Glutamatergic neuron (in vitro differentiated cells): ENCODE results near the gene ENSA. TPM values are rescaled to one million over a fixed set of nuclear protein-coding genes. Genes with fewer than 3 reads are reported as not detected.
"Not testable (repeated sequence)": the region's sequence is repeated elsewhere in the genome, so short reads cannot be mapped to it uniquely, and the experiment has no call there.

ENCODE experiments used
- DNase-seq: peaks from one replicate; pipeline ENCODE4 v3.0.0; 2022
- H3K27ac Mint-ChIP-seq: one replicate; pipeline ENCODE4 v1.8.0; 2020; ENCODE audit warnings: mild to moderate bottlenecking, mixed read lengths, inconsistent platforms; ENCODE audit not compliant: unreplicated experiment
- H3K27me3 Mint-ChIP-seq: one replicate; pipeline ENCODE4 v1.8.0; 2020; ENCODE audit warnings: mild to moderate bottlenecking, moderate library complexity, mixed read lengths, inconsistent platforms; ENCODE audit not compliant: unreplicated experiment
- H3K36me3 Mint-ChIP-seq: one replicate; pipeline ENCODE4 v1.8.0; 2020; ENCODE audit warnings: mild to moderate bottlenecking, mixed read lengths, inconsistent platforms; ENCODE audit not compliant: unreplicated experiment
- H3K4me1 Mint-ChIP-seq: one replicate; pipeline ENCODE4 v1.8.0; 2020; ENCODE audit warnings: mild to moderate bottlenecking, low read depth, mixed read lengths, inconsistent platforms; ENCODE audit not compliant: unreplicated experiment
- H3K4me3 Mint-ChIP-seq: one replicate; pipeline ENCODE4 v1.8.0; 2020; ENCODE audit warnings: mild to moderate bottlenecking, mixed read lengths, inconsistent platforms; ENCODE audit not compliant: unreplicated experiment
- H3K9me3 Mint-ChIP-seq: one replicate; pipeline ENCODE4 v1.8.0; 2020; ENCODE audit warnings: mild to moderate bottlenecking, moderate library complexity, mixed read lengths, inconsistent platforms; ENCODE audit not compliant: unreplicated experiment
- total RNA-seq: library from RNA; stranded (reverse); fragmentation: NEBNext Ultra II Directional; extraction: Animal tissue kit (Norgen Biotek cat#: 25700); gene quantifications from one replicate; pipeline ENCODE4 v1.2.1, GENCODE V29; 2021; ENCODE audit not compliant: unreplicated experiment
- TF ChIP-seq, protein P1 (sequence below): fragments of 200-600 bp; sonication (generic); IDR thresholded peaks from one replicate; pipeline ENCODE4 v1.5.0; 2021; ENCODE audit not compliant: partially characterized antibody, unreplicated experiment

The ENSA gene
- total RNA-seq, 1 donor from 2014 or later, result 122 TPM

DNA sequence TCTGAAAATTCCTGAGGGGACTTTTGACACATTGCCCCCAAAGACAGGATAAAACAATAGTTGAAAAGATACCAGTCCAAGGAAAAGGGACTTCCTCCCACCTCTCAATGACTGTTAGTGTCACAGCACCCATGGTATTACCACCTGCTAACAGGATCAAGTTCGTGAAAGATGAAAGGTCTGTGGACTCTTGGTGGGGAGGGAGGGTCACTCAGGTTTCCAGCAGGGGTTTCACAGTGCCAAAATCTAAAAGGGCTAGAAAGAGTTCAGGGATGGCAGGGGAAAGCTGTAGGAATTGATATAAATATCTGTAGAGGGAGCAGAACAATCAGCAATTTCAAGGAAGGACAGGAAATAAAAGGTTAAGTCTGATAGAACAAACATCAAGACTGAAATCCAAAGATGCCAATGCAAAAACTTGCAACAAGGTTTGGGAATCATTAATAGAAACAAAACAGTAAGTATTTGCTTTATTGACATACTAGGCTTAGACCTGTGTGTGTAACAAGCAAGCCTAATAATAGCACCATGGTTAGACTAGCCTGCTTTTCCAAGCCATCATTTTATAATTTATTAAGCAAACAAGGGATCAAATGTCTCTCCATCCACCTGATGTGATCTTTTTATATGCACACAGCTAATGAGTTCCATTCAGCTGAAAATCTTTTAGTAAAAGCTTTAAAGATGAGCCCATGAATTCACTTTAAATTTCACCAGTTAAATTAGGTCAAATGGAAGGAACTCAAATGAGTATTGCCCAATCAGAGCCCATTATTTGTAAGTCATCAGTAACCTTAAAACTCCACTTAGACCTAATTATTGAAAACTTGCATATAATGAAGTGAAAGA, 53.7 kb downstream of the ENSA start:
- Mint-ChIP-seq H3K4me1 (peaks cover 14% of the 10 kb centered on the region), H3K27me3 (peaks cover 8% of the 10 kb centered on the region), H3K4me3 (peak overlapping the region; percentile 91), H3K36me3 (peaks cover 11% of the 10 kb centered on the region), H3K9me3 (peaks cover 15% of the 10 kb centered on the region), H3K27ac (no peak overlapping the region)
- TF ChIP-seq, protein P1, sequence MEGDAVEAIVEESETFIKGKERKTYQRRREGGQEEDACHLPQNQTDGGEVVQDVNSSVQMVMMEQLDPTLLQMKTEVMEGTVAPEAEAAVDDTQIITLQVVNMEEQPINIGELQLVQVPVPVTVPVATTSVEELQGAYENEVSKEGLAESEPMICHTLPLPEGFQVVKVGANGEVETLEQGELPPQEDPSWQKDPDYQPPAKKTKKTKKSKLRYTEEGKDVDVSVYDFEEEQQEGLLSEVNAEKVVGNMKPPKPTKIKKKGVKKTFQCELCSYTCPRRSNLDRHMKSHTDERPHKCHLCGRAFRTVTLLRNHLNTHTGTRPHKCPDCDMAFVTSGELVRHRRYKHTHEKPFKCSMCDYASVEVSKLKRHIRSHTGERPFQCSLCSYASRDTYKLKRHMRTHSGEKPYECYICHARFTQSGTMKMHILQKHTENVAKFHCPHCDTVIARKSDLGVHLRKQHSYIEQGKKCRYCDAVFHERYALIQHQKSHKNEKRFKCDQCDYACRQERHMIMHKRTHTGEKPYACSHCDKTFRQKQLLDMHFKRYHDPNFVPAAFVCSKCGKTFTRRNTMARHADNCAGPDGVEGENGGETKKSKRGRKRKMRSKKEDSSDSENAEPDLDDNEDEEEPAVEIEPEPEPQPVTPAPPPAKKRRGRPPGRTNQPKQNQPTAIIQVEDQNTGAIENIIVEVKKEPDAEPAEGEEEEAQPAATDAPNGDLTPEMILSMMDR, result no peak
- DNase-seq, result no peak

DNA sequence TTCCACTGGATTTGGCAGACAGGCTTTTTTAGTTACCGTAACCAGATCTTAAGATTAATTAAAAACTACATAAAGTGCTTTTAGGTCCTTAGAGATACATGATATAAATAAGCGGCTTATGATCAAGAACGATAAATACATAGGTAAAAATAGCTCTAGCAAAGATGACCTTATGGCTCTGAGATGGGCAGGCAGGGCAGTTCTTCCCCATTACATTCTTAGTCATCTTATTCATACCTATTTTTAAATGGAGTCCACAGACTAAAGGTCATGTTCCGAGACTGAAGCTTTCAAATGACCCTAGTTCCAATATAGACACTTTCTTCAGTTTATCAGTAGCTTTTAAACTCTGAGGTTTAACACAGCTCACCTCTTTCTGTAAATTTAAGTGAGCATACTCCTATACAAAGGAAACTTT, 54.3 kb downstream of the ENSA start:
- peaks cover 15% of the 10 kb centered on the region for H3K9me3 Mint-ChIP-seq
- no peak overlapping the region for H3K27ac Mint-ChIP-seq
- DNase-seq, result no peak
- TF ChIP-seq, protein P1, result no peak
- H3K4me1 Mint-ChIP-seq, result peaks cover 11% of the 10 kb centered on the region
- peaks cover 6% of the 10 kb centered on the region for H3K27me3 Mint-ChIP-seq
- H3K36me3 Mint-ChIP-seq, result peaks cover 11% of the 10 kb centered on the region
- peak overlapping the region; percentile 91 for H3K4me3 Mint-ChIP-seq

DNA sequence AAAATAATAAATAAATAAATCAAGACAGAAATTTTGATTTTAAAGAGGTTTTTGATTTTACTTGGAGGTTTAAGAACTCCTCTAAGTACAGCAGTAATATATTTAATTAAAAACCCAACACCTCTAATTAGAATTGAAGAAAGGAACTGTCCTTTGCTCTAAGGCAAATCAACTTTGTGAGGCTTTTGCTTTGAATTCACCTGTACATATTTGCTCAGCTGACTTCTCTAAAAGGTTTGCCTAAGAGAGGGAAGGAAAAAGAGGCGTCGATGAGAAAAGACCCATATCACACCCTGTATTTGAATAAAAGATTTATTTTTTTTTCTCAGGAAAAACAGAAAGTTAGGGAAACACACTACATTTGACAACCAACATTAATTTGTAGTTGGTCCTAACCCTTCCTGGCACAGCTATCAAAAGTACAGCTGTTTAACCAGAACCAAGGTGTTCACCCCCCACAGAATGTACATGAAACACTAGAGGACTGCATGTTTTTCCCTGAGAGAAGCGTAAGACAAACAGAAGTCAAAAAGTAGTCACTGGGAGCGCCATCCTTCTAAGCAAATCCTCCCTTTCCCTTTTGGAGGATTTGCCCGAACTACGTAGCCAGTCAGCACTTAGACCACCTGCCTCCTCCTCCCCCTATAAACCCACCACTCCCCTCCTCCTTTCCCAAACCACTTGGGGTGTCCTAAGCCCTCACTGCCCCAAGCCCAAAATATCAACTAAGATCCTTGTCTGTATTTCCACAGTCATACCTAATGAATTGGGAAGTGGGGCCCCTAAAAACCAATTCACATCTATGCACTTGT, 54.9 kb downstream of the ENSA start:
- peaks cover 11% of the 10 kb centered on the region for H3K36me3 Mint-ChIP-seq
- no peak for DNase-seq
- H3K4me3 Mint-ChIP-seq, result peak overlapping the region; percentile 91

DNA sequence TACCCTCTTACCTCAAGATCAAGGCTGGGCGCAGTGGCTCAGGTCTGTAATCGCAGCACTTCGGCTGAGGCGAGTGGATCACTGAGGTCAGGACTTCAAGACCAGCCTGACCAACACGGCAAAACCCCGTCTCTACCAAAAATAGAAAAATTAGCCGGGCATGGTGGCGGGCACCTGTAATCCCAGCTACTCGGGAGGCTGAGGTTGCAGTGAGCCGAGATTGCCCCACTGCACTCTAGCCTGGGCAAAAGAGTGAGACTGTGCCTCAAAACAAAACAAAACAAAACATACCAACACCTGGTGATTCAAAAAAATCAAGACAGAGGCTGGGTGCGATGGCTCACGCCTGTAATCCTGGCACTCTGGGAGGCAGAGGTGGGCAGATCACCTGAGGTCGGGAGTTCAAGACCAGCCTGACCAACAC, 55.8 kb downstream of the ENSA start:
- peaks cover 15% of the 10 kb centered on the region for H3K9me3 Mint-ChIP-seq
- H3K4me3 Mint-ChIP-seq, H3K27me3 Mint-ChIP-seq, H3K27ac Mint-ChIP-seq, DNase-seq: not testable (repeated sequence)
- peaks cover 19% of the 10 kb centered on the region for H3K4me1 Mint-ChIP-seq
- peaks cover 11% of the 10 kb centered on the region for H3K36me3 Mint-ChIP-seq

More for the DNA sequence above, 54.9 kb downstream of the ENSA start:
- H3K27ac Mint-ChIP-seq, result peak overlapping the region; percentile 68
- H3K4me1 Mint-ChIP-seq, result peaks cover 16% of the 10 kb centered on the region
- TF ChIP-seq, protein P1, result no peak
- peaks cover 6% of the 10 kb centered on the region for H3K27me3 Mint-ChIP-seq
- peaks cover 14% of the 10 kb centered on the region for H3K9me3 Mint-ChIP-seq

DNA sequence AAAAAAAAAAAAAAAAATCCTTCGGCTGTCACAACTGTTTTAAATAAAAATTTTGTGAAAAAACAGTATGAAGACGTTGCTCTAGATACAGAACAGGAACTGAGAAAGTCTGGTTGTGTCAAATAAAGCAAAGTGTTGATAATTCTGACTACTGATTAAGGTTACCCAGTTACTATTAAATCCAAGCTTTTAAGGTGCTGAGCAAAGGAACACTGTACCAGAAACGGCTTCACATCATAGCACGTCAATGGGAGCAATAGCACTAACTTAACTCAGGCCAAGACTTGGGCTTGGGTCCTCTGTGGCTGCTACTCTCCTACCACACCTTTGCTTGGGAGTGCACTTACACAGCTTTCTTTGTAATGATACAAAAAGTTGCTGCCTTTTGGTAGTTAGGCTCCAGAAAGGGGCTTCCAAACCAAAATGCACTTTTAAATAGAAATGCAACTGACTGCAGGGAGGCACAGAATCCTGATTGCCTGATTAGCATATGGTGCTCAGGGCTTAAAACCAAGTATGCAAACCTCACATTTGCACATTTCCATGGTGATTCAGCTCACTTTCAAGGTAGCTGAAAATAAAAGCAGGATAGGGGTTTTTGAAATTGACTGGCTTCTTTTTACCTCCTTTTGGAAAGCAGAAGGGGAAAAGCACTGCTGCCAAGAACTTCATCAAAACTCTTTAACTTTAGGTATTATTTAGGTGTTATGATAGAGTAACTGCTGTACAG, 56.3 kb downstream of the ENSA start:
- H3K27me3 Mint-ChIP-seq, result peaks cover 7% of the 10 kb centered on the region
- DNase-seq, result no peak
- H3K27ac Mint-ChIP-seq, result no peak overlapping the region
- TF ChIP-seq, protein P1, result no peak
- peaks cover 25% of the 10 kb centered on the region for H3K4me1 Mint-ChIP-seq
- no peak overlapping the region for H3K4me3 Mint-ChIP-seq
- peaks cover 11% of the 10 kb centered on the region for H3K36me3 Mint-ChIP-seq
- peaks cover 11% of the 10 kb centered on the region for H3K9me3 Mint-ChIP-seq
